ENCODE measurements around the gene NR3C1. TPM values are rescaled to one million over a fixed set of nuclear protein-coding genes. Genes with fewer than 3 reads are reported as not detected.

The NR3C1 gene
- total and polyA plus RNA-seq, 2 of the 13 experiments (the other 11 are each of a cell fraction or from before 2014, with no cell fraction given) = 10.0 to 24.3 TPM

DNA sequence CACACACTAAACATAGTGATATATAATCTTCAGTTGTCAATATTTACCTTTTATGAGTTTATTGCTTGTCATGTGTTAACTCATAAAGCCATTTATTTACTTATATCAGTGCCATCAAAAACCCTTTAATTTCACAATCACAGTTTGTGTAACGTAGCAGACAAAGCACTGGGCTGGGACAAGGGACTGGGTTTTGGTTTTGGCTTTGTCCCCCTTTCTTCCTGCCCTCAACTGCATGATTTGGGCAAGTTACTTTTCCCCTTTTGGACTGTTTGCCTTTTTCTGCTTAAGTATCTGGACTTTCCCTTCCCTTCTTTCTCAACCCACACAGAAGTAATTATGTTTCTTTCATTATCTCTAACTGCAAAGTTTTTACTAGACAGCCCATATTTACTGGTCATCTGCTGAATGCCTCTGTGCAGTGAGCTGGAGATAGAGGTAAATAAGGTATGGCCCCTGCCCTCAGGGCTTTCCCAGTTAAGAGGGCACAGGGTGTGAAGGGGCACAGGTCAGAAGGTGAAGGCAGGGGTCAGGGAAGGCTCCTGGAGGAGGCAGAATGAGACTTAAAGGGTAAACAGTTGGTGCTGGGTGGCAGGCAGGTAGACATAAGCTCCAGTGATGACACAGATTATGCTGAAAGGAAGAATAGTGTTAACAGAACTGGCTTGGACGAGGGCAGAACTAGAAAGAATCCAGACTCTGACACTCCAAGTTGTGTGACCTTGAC is 14.8 kb upstream of the NR3C1 start (continued):
- TF ChIP-seq CEBPG (CRISPR knock-in tag; IDR thresholded peaks at IDR 0.05) (no peak), FOXC1 (CRISPR knock-in tag; IDR thresholded peaks at IDR 0.05; ENCODE audit: borderline replicate concordance) (no peak), ZNF232 (CRISPR knock-in tag; IDR thresholded peaks at IDR 0.05; ENCODE audit: borderline replicate concordance) (no peak), SCMH1 (CRISPR knock-in tag; IDR thresholded peaks at IDR 0.05; ENCODE audit: borderline replicate concordance) (no peak), ZNF44 (CRISPR knock-in tag; IDR thresholded peaks at IDR 0.05) (no peak), ZNF567 (CRISPR knock-in tag; IDR thresholded peaks at IDR 0.05; ENCODE audit: borderline replicate concordance) (no peak), DZIP1 (CRISPR knock-in tag; IDR thresholded peaks at IDR 0.05) (no peak), HMG20B (CRISPR knock-in tag; conservative IDR thresholded peaks at IDR 0.05) (0 out of 2 replicates have a peak, but pooled peaks have one; percentile 34), MAFG (CRISPR knock-in tag; IDR thresholded peaks at IDR 0.05) (no peak), SIN3A (IDR thresholded peaks at IDR 0.05; ENCODE audit: borderline replicate concordance, low read depth, low read length) (no peak), CTCF (CRISPR knock-in tag; IDR thresholded peaks at IDR 0.05) (no peak), ZBTB34 (CRISPR knock-in tag; IDR thresholded peaks at IDR 0.05) (no peak), ZNF10 (CRISPR knock-in tag; IDR thresholded peaks at IDR 0.05; ENCODE audit: borderline replicate concordance, low read depth) (no peak), ZNF713 (CRISPR knock-in tag; IDR thresholded peaks at IDR 0.05) (no peak)
- TF ChIP-seq, protein P1, sequence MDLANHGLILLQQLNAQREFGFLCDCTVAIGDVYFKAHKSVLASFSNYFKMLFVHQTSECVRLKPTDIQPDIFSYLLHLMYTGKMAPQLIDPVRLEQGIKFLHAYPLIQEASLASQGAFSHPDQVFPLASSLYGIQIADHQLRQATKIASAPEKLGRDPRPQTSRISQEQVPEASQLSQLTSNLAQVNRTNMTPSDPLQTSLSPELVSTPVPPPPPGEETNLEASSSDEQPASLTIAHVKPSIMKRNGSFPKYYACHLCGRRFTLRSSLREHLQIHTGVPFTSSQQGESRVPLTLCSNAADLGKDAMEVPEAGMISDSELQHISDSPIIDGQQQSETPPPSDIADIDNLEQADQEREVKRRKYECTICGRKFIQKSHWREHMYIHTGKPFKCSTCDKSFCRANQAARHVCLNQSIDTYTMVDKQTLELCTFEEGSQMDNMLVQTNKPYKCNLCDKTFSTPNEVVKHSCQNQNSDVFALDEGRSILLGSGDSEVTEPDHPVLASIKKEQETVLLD (CRISPR knock-in tag; IDR thresholded peaks at IDR 0.05; ENCODE audit: low read depth) = no peak
- TF ChIP-seq, protein P2, sequence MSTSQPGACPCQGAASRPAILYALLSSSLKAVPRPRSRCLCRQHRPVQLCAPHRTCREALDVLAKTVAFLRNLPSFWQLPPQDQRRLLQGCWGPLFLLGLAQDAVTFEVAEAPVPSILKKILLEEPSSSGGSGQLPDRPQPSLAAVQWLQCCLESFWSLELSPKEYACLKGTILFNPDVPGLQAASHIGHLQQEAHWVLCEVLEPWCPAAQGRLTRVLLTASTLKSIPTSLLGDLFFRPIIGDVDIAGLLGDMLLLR (CRISPR knock-in tag; IDR thresholded peaks at IDR 0.05) = no peak
- TF ChIP-seq, protein P3, sequence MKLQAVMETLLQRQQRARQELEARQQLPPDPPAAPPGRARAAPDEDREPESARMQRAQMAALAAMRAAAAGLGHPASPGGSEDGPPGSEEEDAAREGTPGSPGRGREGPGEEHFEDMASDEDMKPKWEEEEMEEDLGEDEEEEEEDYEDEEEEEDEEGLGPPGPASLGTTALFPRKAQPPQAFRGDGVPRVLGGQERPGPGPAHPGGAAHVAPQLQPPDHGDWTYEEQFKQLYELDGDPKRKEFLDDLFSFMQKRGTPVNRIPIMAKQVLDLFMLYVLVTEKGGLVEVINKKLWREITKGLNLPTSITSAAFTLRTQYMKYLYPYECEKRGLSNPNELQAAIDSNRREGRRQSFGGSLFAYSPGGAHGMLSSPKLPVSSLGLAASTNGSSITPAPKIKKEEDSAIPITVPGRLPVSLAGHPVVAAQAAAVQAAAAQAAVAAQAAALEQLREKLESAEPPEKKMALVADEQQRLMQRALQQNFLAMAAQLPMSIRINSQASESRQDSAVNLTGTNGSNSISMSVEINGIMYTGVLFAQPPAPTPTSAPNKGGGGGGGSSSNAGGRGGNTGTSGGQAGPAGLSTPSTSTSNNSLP (IDR thresholded peaks at IDR 0.05; ENCODE audit: low read depth, low read length) = peak; percentile 28; the same call in 1 of the 2 replicates
- TF ChIP-seq, protein P4, sequence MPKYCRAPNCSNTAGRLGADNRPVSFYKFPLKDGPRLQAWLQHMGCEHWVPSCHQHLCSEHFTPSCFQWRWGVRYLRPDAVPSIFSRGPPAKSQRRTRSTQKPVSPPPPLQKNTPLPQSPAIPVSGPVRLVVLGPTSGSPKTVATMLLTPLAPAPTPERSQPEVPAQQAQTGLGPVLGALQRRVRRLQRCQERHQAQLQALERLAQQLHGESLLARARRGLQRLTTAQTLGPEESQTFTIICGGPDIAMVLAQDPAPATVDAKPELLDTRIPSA (CRISPR knock-in tag; IDR thresholded peaks at IDR 0.05; ENCODE audit: borderline replicate concordance) = no peak

Data from HepG2 (cell line).